ENCODE data around the gene CDH15.

Gene CDH15

DNA sequence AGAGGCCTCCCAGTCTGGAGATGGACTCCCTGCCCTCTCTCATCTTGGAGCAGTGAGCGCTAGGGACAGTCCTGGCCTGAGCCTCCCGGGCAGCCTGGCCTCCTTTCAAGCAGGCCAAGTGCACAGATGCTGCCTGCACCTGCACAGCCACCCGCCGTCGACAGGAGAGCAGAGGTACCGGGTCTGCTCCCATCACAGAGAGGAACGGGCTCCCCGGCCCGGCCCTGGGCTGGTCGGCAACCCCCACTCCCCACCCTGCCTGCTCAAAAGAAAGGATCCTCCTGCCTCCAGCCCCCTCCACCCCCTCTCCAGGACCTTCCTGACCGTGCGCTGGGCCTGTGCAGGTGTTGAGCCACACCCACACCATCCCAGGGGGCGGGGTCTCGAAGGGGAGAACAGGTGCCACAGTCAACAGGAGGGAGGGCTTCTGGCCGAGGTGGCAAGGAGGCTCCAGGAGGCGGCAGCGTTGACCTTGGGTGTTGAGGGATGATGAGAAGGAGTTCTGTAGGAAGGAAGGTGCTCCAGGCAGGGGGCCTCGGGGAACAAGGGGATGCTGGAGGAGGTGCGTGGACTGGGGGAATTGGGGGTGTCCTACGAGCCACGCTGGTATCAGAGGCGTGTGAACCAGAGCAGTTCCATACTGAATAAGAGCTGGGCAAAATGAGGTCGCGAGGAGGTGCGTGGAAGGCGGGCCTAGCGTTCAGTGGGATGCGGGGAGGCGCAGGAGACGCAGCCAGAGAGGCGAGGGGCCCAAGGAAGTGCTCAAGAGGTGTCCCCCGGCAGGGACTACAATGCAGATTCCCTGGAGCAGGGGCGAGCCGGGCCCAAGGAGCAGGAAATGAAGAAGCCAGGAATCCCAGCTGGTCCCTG lies 967 bp upstream of the CDH15 start:
- Mint-ChIP-seq H3K27ac (no peak overlapping the region), H3K9me3 (no peaks in the 10 kb centered on the region), H3K27me3 (peaks cover 39% of the 10 kb centered on the region), H3K4me3 (peak overlapping the region; percentile 68), H3K4me1 (peaks cover 38% of the 10 kb centered on the region), H3K36me3 (no peaks in the 10 kb centered on the region)
- no peak for ATAC-seq

DNA sequence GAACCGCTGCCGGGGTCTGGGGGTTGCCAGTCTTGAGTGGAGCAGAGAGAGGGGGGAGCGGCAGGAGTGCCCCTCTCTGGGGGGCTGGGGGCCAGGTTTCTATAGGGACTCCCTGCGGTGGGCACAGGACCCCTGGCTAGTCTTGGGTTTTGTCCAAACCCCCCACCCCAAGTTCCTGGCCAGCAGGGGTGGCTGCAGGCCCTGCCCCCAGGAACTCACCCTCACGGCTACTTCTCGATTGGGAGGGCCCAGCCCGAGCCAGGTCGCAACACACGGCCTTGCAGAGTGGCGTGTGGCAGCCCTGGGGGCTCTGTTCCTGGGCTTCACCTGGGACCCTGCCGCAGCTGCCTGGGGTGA lies 601 bp downstream of the CDH15 start:
- H3K4me3 Mint-ChIP-seq: no peak overlapping the region
- peaks cover 26% of the 10 kb centered on the region for H3K4me1 Mint-ChIP-seq
- H3K9me3 Mint-ChIP-seq: no peaks in the 10 kb centered on the region
- H3K27ac Mint-ChIP-seq: no peak overlapping the region
- peaks cover 34% of the 10 kb centered on the region for H3K27me3 Mint-ChIP-seq
- no peaks in the 10 kb centered on the region for H3K36me3 Mint-ChIP-seq
- ATAC-seq: no peak

DNA sequence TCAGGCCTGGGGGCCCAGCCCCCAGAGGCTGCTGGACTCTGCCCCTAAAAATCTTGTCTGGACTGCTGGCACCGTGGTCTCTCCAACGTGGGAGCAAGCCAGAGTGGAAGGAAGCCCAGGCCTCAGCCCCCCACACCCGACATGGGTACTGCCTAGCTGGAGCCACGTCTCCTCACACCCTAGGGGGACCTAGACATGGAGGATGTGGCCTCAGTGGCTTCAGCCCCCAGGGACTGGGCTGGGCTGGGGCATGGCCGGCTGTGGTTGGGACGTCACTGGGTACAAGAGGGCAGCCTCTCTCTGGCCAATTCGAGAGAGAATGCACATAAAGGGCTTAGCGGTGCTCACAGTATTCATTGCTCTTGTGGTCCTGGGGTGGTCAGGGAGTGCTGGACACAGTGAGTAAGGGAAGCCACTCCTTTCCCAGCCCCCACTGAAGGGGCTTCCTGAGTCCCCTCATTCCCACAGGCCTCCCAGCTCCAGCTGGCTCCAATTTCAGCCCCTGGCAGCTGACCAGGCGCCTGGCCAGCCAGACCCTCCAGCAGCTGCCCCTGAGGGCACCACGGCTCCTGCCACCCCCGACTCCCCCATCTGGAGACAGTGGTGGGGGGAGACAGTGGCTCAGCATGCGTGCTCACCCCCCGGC lies 1.1 kb downstream of the CDH15 start:
- H3K9me3 Mint-ChIP-seq: no peaks in the 10 kb centered on the region
- no peak overlapping the region for H3K27ac Mint-ChIP-seq
- H3K4me3 Mint-ChIP-seq: no peak overlapping the region
- H3K27me3 Mint-ChIP-seq: peaks cover 34% of the 10 kb centered on the region
- H3K36me3 Mint-ChIP-seq: no peaks in the 10 kb centered on the region
- no peak for ATAC-seq
- H3K4me1 Mint-ChIP-seq: peaks cover 21% of the 10 kb centered on the region

DNA sequence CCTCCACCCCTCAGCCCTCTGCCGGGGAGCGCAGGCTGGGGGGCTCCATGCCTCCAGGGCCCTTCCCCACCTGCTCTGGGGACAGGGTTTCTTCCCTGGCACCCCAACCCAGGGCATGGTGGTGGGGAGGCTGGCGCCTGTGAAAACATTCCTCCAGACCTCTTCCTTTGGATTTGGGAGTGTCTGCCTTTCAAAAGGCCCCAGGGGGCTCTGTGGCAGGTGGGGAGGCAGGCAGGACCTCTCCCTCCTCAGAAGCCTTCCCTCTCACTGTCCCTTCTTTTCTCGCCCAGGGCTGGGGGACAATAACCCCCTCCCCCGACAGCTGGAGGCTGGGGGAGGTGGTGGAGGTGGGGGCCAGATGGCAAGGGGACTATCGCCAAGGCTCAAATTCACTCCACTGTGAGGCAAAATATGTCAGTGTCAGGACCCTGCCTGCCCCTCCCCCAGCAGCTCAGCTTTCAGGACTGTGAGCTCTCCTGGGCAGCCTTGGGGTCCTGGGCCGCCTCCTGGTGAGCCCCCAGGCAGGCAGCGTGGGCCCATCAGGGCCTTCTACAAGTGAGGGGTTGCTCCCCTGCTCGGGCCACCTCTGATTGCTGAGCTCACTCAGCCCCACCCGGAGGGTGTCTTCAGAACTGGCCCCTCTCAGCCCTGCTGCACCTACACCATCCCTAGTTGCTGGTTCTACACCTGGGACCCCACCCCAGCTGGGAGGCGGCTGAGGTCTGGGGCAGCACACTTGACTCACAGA lies 1.8 kb downstream of the CDH15 start:
- no peaks in the 10 kb centered on the region for H3K9me3 Mint-ChIP-seq

DNA sequence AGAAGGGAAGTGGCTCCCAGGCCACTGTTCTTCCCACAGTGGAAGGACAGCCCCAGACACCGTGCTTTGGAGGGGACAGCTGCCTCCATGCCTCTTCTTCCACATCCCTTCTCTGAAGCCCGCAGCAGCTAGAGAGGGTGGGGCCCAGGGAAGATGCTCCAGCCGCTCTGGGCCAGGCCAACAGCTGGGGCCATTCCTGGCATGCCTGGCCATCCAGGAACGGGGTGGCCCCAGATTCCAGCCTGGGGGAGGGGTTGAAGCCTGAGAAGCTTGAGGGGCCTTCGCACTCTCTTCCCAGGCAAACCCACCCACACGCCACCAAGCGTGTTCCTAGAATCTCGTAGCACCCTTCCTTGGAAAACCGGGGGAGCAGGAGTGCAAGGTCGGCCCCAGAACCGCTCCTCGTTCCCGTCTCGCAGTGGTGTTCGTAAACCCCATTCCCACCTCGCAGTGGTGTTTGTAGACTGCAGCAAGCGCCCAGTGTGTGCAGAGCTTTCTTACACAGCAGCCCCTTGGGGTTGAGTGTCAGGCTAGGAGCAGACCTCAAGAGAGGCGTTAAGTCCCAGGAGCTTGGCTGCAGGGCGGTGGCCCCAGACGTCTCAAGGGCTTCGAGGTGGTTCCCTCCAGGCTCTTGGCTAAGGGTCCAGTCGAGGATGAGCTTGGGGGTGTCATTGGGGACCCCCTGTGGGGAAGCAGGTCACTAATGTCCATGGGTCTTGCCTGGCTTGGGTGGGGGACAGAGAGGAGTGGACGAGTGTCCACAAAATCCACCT lies 2.7 kb downstream of the CDH15 start:
- no peak overlapping the region for H3K27ac Mint-ChIP-seq
- H3K4me1 Mint-ChIP-seq: peaks cover 10% of the 10 kb centered on the region
- H3K9me3 Mint-ChIP-seq: no peaks in the 10 kb centered on the region
- no peaks in the 10 kb centered on the region for H3K36me3 Mint-ChIP-seq
- no peak for ATAC-seq
- H3K4me3 Mint-ChIP-seq: no peak overlapping the region
- peaks cover 29% of the 10 kb centered on the region for H3K27me3 Mint-ChIP-seq

More for the DNA sequence above, 1.8 kb downstream of the CDH15 start:
- no peak overlapping the region for H3K4me3 Mint-ChIP-seq
- peaks cover 16% of the 10 kb centered on the region for H3K4me1 Mint-ChIP-seq
- no peaks in the 10 kb centered on the region for H3K36me3 Mint-ChIP-seq
- peaks cover 29% of the 10 kb centered on the region for H3K27me3 Mint-ChIP-seq
- no peak overlapping the region for H3K27ac Mint-ChIP-seq
- ATAC-seq: no peak

DNA sequence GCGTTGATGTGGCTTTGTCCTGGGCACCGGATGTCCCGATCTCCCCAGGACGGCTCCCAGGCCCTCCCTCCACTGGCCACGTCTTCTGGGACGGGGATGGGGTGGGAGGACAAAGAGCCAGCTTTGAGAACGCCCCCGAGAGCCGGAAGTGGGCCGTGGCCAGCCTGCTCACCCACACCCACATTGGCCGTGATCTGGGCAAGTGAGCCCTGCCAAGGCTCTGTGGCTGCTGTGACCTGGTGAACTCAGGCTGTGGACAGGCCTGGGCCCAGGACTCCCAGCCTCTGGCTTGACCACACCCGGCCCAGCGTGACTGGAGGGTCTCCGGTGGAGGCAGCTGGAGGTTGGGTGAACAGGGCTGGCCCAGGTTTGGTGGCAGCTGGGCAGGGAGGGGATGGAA lies 3.3 kb downstream of the CDH15 start:
- Mint-ChIP-seq H3K9me3 (no peaks in the 10 kb centered on the region), H3K4me1 (peaks cover 10% of the 10 kb centered on the region), H3K4me3 (no peak overlapping the region), H3K27me3 (peaks cover 32% of the 10 kb centered on the region), H3K27ac (no peak overlapping the region), H3K36me3 (no peaks in the 10 kb centered on the region)
- ATAC-seq: no peak

DNA sequence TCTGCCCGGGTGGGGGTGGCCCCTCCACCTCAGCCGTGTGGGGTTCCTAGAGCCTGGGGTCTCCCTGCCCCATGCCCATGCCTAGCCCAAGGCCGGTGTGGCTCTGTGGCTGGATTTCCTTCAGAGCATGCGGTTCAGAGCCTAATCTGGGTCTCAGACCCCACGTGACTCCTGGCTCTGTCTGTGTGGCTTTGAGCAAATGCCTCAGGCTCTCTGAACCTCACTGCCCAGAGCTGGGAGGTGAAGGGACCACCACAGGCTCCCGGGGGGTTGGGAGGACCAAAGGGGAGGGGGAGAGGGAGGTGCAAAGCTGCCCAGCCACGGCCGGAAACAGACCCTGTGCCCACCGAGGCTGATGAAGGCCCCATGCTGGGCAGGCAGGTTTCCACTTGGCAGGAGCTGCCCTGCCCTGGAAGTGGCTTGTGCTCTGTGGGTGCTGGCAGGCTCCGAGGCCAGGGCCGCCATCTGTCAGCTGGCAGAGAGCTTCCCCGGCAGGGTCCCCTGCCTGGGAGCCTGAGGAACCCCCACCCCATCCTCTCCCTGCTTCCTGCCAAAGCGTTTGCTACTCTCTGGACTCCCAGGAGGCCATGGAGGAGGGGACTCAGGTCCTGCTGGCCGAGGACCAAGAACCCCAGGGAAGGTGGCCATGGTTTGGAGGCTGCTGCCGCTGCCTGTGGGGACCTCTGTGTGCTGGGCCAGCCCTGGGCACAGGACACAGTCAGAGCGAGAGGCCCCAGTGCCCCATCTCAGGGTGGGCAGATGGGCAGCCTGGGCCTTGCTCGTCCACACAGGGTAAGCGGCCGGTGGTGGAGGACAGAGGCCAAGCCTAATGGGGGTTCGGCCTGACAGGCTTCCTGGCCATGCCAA lies 4.0 kb downstream of the CDH15 start:
- Mint-ChIP-seq H3K36me3 (no peaks in the 10 kb centered on the region), H3K27ac (no peak overlapping the region), H3K4me1 (peaks cover 6% of the 10 kb centered on the region), H3K27me3 (peaks cover 34% of the 10 kb centered on the region), H3K4me3 (no peak overlapping the region), H3K9me3 (no peaks in the 10 kb centered on the region)
- ATAC-seq: no peak

DNA sequence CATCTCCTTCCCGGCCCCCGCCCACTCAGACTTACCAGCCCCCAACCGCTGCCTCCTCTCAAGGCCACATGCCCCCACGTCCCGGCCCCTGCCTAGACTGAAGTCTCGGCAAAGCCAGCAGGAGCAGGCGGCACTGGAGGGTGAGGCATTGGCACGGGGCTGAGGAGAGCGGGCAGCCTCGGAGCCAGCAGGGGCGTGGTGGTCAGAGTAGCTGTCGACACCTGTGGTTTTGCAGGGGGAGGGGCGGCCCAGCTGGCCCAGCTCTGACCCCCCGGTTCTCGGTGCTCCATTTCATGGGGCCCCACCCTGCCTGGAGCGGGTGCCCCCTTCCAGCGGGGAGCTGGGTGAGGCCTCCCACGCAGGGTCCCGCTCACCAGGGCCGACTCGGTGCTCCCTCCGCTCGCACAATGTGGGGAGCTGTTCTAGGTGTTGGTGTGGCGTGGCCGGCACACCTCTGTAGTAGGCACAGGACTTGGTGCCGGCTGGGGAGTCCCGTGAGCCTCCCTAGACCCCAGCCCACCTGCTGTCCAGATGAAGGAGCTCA lies 4.7 kb downstream of the CDH15 start:
- no peak overlapping the region for H3K4me3 Mint-ChIP-seq

DNA sequence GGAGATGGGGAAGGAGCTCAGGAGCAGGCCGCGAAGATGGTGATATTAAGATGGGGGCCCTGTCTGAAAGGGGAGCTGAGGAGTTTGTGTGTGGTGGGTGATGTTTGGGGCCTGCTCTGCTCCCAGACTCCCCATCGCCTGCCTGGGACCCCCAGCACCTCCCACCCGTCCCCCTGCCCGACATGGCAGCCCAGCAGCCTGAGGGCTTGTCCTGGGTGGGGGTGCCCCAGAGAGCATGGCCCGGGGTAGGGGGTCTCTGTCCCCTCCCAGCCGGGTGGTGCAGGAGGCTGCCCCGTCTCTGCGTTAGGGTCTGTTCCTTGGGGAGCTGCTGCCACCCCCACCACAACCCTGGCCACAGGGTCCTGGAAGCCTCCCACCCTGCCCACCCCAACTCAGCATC lies 5.2 kb downstream of the CDH15 start:
- Mint-ChIP-seq H3K4me3 (no peak overlapping the region), H3K36me3 (no peaks in the 10 kb centered on the region), H3K9me3 (no peaks in the 10 kb centered on the region), H3K4me1 (no peaks in the 10 kb centered on the region), H3K27me3 (peaks cover 40% of the 10 kb centered on the region), H3K27ac (no peak overlapping the region)
- ATAC-seq: no peak

More for the DNA sequence above, 4.7 kb downstream of the CDH15 start:
- Mint-ChIP-seq H3K9me3 (no peaks in the 10 kb centered on the region), H3K36me3 (no peaks in the 10 kb centered on the region), H3K27me3 (peaks cover 35% of the 10 kb centered on the region), H3K4me1 (no peaks in the 10 kb centered on the region), H3K27ac (no peak overlapping the region)
- ATAC-seq: no peak

DNA sequence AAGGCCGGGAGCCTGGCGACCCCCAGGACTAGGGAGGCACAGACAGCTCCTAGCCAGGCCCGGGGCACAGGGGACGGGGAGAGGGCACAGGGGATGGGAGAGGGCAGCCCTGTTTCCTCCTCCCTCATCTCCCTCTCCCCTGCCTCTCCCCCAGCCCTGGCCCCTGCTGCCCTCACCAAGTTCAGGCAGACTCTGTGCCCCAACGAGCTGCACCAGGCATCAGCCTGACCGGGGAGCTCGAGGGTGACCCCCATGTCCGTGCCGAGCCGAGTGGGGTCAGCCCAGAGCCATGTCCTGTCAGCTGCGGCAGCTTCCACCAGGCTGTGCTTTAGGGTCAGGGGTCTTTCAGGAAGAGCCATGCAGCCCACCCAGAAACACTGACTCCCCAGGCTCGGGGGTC lies 6.0 kb downstream of the CDH15 start:
- Mint-ChIP-seq H3K4me1 (no peaks in the 10 kb centered on the region), H3K4me3 (no peak overlapping the region), H3K27ac (no peak overlapping the region), H3K27me3 (peaks cover 44% of the 10 kb centered on the region), H3K36me3 (no peaks in the 10 kb centered on the region), H3K9me3 (no peaks in the 10 kb centered on the region)
- no peak for ATAC-seq

DNA sequence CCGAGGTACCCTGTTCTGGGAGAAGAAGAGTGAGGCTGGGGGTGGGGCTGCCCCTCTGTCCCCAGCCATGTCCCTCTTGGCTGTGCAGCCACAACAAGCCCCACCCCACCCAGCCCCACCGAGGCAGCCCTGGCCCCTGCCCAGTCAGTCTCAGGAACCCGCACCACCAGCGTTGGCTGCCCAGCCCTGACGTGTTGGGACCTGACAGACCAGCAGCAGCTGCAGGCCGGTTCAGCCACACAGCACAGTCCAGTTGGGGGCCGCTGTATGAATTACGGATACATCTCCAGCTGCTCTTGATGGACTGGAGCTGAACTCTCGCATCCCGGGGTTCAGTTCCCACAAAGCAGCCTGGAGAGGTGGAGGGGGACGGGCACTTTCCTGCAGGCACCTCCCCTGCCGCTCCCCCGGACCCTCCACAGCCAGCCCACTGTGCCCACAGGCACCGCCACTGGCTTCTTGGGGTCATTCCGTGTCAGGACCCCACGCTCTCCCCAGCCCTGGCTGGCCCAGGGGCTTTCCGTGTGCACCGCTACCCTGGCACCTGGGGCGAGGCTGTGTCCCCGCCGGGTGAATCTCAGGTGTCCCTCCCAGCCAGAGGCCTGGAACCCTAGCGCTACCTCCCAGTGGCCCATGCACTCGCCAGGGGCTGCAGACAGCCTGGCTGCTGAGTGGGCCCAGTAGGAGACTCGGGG lies 7.1 kb downstream of the CDH15 start:
- Mint-ChIP-seq H3K4me1 (no peaks in the 10 kb centered on the region), H3K27me3 (peaks cover 39% of the 10 kb centered on the region), H3K9me3 (no peaks in the 10 kb centered on the region), H3K4me3 (no peak overlapping the region), H3K36me3 (no peaks in the 10 kb centered on the region), H3K27ac (no peak overlapping the region)
- no peak for ATAC-seq

DNA sequence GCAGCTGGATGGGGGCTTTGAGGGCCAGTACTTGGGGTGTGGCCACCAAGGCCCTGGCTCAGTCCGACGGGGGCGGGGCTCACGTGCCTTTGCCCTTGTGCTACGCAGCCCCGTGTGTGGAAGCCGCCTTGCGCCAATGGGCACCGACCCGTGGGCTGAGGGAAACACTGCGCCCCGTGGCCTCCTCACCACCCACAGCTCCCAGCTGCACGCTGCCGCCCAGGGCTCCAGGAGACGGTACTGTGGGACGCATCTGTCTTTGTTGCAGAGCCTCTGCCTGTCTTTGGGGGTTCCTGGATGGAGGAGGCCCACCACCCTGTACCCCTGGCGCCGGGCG lies 7.6 kb downstream of the CDH15 start:
- H3K27me3 Mint-ChIP-seq: peaks cover 35% of the 10 kb centered on the region
- no peaks in the 10 kb centered on the region for H3K4me1 Mint-ChIP-seq
- H3K9me3 Mint-ChIP-seq: no peaks in the 10 kb centered on the region
- H3K36me3 Mint-ChIP-seq: no peaks in the 10 kb centered on the region
- no peak overlapping the region for H3K27ac Mint-ChIP-seq
- H3K4me3 Mint-ChIP-seq: no peak overlapping the region
- ATAC-seq: no peak

DNA sequence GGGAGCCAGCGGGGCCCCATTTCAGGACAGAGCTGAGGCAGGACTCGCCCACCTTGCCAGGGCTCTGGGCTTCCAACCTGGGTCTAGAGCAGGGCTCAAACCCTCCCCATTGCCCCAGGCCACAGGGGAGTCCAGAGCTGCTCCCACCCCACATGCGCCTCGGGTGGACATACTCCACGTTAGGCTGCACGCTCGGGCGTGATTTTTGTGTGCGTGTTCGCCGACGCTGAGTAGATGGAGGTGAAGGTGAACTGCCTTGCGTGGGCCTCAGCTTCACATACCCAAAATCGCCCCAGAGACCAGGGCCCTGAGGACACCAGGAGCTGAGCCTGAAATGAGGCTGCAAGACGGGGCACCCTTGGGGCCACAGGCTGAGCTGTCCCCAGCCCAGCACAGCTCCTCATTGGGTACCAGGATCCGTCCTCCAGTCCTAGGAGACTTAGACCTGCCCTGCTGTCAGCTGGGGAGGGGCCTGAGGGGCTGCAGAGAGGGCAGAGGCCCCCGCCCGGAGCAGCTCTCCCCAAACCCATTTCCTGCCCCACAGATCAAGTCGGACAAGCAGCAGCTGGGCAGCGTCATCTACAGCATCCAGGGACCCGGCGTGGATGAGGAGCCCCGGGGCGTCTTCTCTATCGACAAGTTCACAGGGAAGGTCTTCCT lies 8.2 kb downstream of the CDH15 start:
- no peaks in the 10 kb centered on the region for H3K4me1 Mint-ChIP-seq

More for the DNA sequence above, 8.2 kb downstream of the CDH15 start:
- Mint-ChIP-seq H3K4me3 (no peak overlapping the region), H3K9me3 (no peaks in the 10 kb centered on the region), H3K27me3 (peaks cover 35% of the 10 kb centered on the region), H3K27ac (no peak overlapping the region), H3K36me3 (no peaks in the 10 kb centered on the region)
- ATAC-seq: no peak
